ENCODE measurements around the gene MASP1. TPM values are rescaled to one million over a fixed set of nuclear protein-coding genes. Genes with fewer than 3 reads are reported as not detected.

The MASP1 gene
- total and polyA plus RNA-seq, 8 donors, result 0.06 to 1.3 (median 0.35) TPM

GRCh38 chr3:187281191-187281714 lies 10.3 kb downstream of the MASP1 start:
- no peak for DNase-seq
- Histone ChIP-seq H3K4me3 (no peak overlapping the region), H3K4me1 (no peaks in the 10 kb centered on the region), H3K27me3 (no peaks in the 10 kb centered on the region), H3K9me3 (no peaks in the 10 kb centered on the region), H3K36me3 (no peaks in the 10 kb centered on the region), H3K27ac (no peak overlapping the region)
- WGBS, 2 donors, result 72 to 85% methylated on average over 4 of the region's 4 CpGs
- TF ChIP-seq CTCF (IDR thresholded peaks at IDR 0.05), result no peak
- ATAC-seq, result no peak
- intact Hi-C loops (cut with DNase I), result no loop called here
- FAIRE-seq, result no peak

DNA sequence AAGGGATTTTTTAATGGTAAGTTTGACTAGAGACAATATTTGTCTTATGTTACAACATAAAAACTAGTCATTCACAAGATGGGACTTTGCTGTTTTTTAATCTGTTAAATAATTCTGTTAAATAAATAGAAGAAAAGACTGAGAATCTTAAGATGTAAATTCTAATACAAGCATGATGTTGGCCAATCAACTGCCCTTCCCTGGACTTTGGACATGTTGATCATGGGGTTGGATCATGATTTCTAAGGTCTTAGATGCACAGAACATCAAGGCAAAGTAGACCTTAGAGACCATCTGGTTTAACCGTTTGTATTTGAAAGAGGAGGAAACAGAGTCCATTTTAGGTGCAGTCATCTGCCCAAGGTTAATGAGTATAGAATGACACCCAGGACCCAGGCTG lies 10.9 kb downstream of the MASP1 start:
- H3K27ac ChIP-seq, result no peak overlapping the region

GRCh38 chr3:187277129-187277462 lies 14.4 kb downstream of the MASP1 start:
- Histone ChIP-seq H3K4me3 (no peak overlapping the region), H3K36me3 (no peaks in the 10 kb centered on the region), H3K4me1 (no peaks in the 10 kb centered on the region), H3K27ac (no peak overlapping the region), H3K9me3 (no peaks in the 10 kb centered on the region), H3K27me3 (no peaks in the 10 kb centered on the region)
- intact Hi-C loops (cut with DNase I), result no loop called here
- WGBS, 2 donors, result 62 to 74% methylated on average over 1 of the region's 1 CpG
- ATAC-seq, result no peak
- FAIRE-seq, result no peak
- no peak for TF ChIP-seq CTCF (IDR thresholded peaks at IDR 0.05)
- no peak for DNase-seq

More for the DNA sequence above, 10.9 kb downstream of the MASP1 start:
- WGBS, 2 donors, result 44 to 79% methylated on average over 1 of the region's 1 CpG
- ATAC-seq (no peak), FAIRE-seq (no peak), DNase-seq (no peak)
- intact Hi-C loops (cut with DNase I), result no loop called here
- H3K4me3 ChIP-seq, result no peak overlapping the region
- H3K27me3 ChIP-seq, result no peaks in the 10 kb centered on the region
- H3K36me3 ChIP-seq, result no peaks in the 10 kb centered on the region
- H3K4me1 ChIP-seq, result no peaks in the 10 kb centered on the region
- no peak for TF ChIP-seq CTCF (IDR thresholded peaks at IDR 0.05)
- H3K9me3 ChIP-seq, result no peaks in the 10 kb centered on the region

DNA sequence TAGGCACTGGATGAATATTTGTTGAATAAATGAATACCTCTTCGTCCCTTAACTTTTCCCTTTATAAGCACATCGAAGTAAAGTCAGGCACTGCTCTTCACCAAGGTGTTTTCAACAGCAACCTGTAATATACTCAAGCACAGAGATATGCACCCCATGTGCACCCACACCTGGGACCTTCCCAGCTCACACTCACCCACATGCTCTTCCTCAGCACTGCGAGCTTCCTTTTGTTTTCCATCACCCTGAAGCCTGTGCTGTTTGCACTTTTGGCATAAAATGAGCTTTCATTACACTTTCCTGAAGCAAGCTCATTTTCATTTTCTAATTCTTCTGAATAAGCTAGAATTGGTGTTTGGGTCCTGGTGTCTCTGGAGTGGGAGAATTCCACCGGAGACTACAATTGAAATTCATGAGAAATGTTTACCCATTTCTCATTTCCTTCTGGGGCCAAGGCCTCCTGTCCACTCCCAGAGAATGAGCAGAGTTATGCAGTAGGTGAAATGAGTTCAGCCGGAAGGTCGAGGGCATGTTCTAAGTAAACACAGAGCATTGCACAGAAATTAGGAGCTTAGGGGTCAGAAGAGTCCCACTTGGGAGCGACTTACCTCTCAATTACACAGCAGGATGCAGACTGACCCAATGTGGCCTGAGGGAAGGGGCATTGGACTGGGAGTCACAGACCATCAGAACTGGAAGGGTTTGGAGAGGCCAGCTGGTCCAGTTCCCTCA lies 15.0 kb downstream of the MASP1 start:
- DNase-seq, result no peak
- 55 to 59% methylated on average over 7 of the region's 7 CpGs for WGBS, 2 donors
- Histone ChIP-seq H3K27ac (no peak overlapping the region), H3K27me3 (no peaks in the 10 kb centered on the region), H3K4me3 (no peak overlapping the region), H3K4me1 (no peaks in the 10 kb centered on the region), H3K36me3 (no peaks in the 10 kb centered on the region), H3K9me3 (no peaks in the 10 kb centered on the region)
- no peak for ATAC-seq
- no peak for FAIRE-seq
- no peak for TF ChIP-seq CTCF (IDR thresholded peaks at IDR 0.05)
- intact Hi-C loops (cut with DNase I), result no loop called here

DNA sequence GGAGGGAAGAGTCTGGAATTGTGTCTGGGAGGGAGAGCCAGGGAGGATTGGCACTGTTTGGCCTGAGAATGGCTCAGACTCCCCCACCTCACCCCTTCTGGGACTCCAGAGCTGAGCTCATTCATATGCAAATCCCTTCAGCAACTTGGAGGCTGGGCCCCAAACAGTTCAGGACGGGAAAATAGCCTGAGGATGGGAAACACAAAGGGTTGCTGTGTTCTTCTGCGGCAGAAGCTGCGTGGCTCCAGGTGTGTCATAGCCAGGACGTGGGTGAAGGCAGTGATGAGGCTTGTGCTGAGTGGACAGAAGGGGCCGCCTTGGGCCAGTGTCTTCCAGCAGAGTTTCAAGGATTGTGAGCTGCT lies 16.6 kb downstream of the MASP1 start:
- Histone ChIP-seq H3K27me3 (no peaks in the 10 kb centered on the region), H3K4me3 (no peak overlapping the region), H3K27ac (no peak overlapping the region), H3K9me3 (no peaks in the 10 kb centered on the region), H3K36me3 (no peaks in the 10 kb centered on the region), H3K4me1 (no peaks in the 10 kb centered on the region)
- FAIRE-seq, result no peak
- ATAC-seq, result no peak
- 41 to 43% methylated on average over 5 of the region's 5 CpGs for WGBS, 2 donors
- no peak for DNase-seq
- no peak for TF ChIP-seq CTCF (IDR thresholded peaks at IDR 0.05)
- intact Hi-C loops (cut with DNase I), result no loop called here

Data from pancreas (tissue), 10 donors.